Body of pancreas (tissue), 4 donors: ENCODE results near the gene TMC3. TPM values are rescaled to one million over a fixed set of nuclear protein-coding genes. Genes with fewer than 3 reads are reported as not detected.

Source experiments
- ATAC-seq: fragments of 150-250 bp; one replicate; pipeline ENCODE4 v1.9.1; 2016
- DNase-seq, 4 donors: peaks; one replicate each; pipeline ENCODE4 v3.0.0-alpha.2; 2019
- H3K27ac ChIP-seq, 4 donors: fragments of 200-600 bp; sonication (generic); 1 replicate in 3 of 4; 2 replicates in 1 of 4; pipeline versions ENCODE4 v1.5.1 to v1.6.1; 2016 to 2019; ENCODE audit warnings: mild to moderate bottlenecking in 1 of 4, mixed read lengths in 1 of 4, moderate library complexity in 1 of 4
- H3K27me3 ChIP-seq, 2 donors: fragments of 200-600 bp; sonication (generic); one replicate each; pipeline ENCODE4 v1.6.0; 2016; ENCODE audit warnings: mild to moderate bottlenecking in 1 of 2
- H3K36me3 ChIP-seq, 2 donors: fragments of 200-600 bp; sonication (generic); replicated peaks in 1 of 2; 2 replicates each; pipeline ENCODE4 v1.5.1; 2016; ENCODE audit warnings: low read depth in 2 of 2; ENCODE audit not compliant: insufficient read depth in 1 of 2
- H3K4me1 ChIP-seq: fragments of 200-600 bp; sonication (generic); one replicate; pipeline ENCODE4 v1.6.0; 2016
- H3K4me3 ChIP-seq, 2 donors: fragments of 200-600 bp; sonication (generic); 1 replicate in 1 of 2; 2 replicates in 1 of 2; pipeline ENCODE4 v1.5.1; 2016 to 2019
- H3K9me3 ChIP-seq, 3 donors: fragments of 200-600 bp; sonication (generic); 1 replicate in 2 of 3; 2 replicates in 1 of 3; pipeline ENCODE4 v1.5.1; 2016
- POLR2A ChIP-seq, 3 donors: fragments of 450-650 bp; IDR thresholded peaks; one replicate each; pipeline ENCODE4 v1.6.1; 2016; ENCODE audit warnings: antibody characterized with exemption in 3 of 3, mild to moderate bottlenecking in 2 of 3
- WGBS, 2 donors: methylation state at CpG; one replicate each; pipeline ENCODE4 v1.1.5; 2017; 5-methylcytosine and 5-hydroxymethylcytosine counted together
- intact Hi-C: fragments of 100-400 bp; cut with DNase I; formaldehyde crosslinking; loops from one replicate; pipeline ENCODE4 v1.15.1; 2023
- total RNA-seq, 2 donors: library from RNA; depleted of rRNA; stranded (reverse); fragments of >200 nt; gene quantifications; one replicate each; pipeline ENCODE4 v1.1.0, GENCODE V29; 2016
- TF ChIP-seq, protein P1 (sequence below), 7 experiments: fragments of 450-650 bp in 4 of 7; fragments of 200-600 bp in 3 of 7; sonication (generic) in 3 of 7; IDR thresholded peaks; one replicate each; pipeline ENCODE4 v1.5.1; 2016 to 2019; ENCODE audit warnings: antibody characterized with exemption in 7 of 7

The TMC3 gene
- total RNA-seq, 2 donors from 2014 or later, result 0.33 TPM; not detected in 1

DNA sequence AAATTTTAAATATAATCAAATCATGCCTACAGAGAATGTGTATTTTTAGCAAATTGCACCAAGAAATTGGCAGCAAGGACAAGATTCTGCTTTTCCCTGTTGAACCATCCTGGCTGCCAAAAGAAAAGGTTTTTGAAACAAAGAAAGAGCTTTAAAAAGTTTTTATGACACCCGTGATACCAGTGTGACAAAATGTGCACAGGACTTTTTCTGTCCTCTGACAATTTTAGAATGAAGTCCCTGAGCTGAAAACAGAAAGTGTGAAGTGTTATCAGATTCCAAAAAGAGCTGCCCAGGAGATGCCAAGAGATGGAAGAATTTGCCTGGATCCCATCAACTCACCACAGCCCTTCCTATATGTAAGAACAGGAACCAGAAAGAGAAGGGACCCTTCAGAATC lies 33.2 kb upstream of the TMC3 start:
- ATAC-seq (no peak), DNase-seq (no peak)
- Histone ChIP-seq H3K36me3 (no peaks in the 10 kb centered on the region), H3K4me3 (no peak overlapping the region), H3K4me1 (no peaks in the 10 kb centered on the region), H3K27me3 (no peaks in the 10 kb centered on the region), H3K9me3 (no peaks in the 10 kb centered on the region), H3K27ac (no peak overlapping the region)
- TF ChIP-seq, protein P1, sequence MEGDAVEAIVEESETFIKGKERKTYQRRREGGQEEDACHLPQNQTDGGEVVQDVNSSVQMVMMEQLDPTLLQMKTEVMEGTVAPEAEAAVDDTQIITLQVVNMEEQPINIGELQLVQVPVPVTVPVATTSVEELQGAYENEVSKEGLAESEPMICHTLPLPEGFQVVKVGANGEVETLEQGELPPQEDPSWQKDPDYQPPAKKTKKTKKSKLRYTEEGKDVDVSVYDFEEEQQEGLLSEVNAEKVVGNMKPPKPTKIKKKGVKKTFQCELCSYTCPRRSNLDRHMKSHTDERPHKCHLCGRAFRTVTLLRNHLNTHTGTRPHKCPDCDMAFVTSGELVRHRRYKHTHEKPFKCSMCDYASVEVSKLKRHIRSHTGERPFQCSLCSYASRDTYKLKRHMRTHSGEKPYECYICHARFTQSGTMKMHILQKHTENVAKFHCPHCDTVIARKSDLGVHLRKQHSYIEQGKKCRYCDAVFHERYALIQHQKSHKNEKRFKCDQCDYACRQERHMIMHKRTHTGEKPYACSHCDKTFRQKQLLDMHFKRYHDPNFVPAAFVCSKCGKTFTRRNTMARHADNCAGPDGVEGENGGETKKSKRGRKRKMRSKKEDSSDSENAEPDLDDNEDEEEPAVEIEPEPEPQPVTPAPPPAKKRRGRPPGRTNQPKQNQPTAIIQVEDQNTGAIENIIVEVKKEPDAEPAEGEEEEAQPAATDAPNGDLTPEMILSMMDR (IDR thresholded peaks at IDR 0.05), result no peak
- no peak for TF ChIP-seq POLR2A (IDR thresholded peaks at IDR 0.05)
- whole genome bisulfite sequencing, 2 donors, result 68 to 69% methylated on average over 1 of the region's 1 CpG
- intact Hi-C loops, result no loop called here

GRCh38 chr15:81400640-81401236 lies 26.7 kb upstream of the TMC3 start:
- H3K9me3 ChIP-seq, result no peaks in the 10 kb centered on the region
- H3K27me3 ChIP-seq, result no peaks in the 10 kb centered on the region
- 33 to 34% methylated on average over 6 of the region's 6 CpGs for WGBS, 2 donors
- peak; percentile 52 for ATAC-seq
- intact Hi-C loops, result loop anchor here (5.0 kb wide), 1 partner anchor 128 kb away; no protein-coding TSS in a partner anchor
- no peak overlapping the region for H3K27ac ChIP-seq
- DNase-seq, result peak in 1 of 4 donors; percentile 14
- no peaks in the 10 kb centered on the region for H3K4me1 ChIP-seq
- TF ChIP-seq POLR2A (IDR thresholded peaks at IDR 0.05), result no peak
- TF ChIP-seq, protein P1 (IDR thresholded peaks at IDR 0.05), result peak; percentile 60 to 85 (median 79)
- no peak overlapping the region for H3K4me3 ChIP-seq
- H3K36me3 ChIP-seq, result no peaks in the 10 kb centered on the region

- DNase-seq (no peak), ATAC-seq (no peak)
- no peak for TF ChIP-seq POLR2A (IDR thresholded peaks at IDR 0.05)
- TF ChIP-seq, protein P1 (IDR thresholded peaks at IDR 0.05), result no peak
- intact Hi-C loops, result no loop called here
- Histone ChIP-seq H3K9me3 (no peaks in the 10 kb centered on the region), H3K27ac (no peak overlapping the region), H3K4me1 (peaks cover 10% of the 10 kb centered on the region), H3K27me3 (no peaks in the 10 kb centered on the region), H3K4me3 (no peak overlapping the region), H3K36me3 (no peaks in the 10 kb centered on the region)
- 47 to 68% methylated on average over 5 of the region's 5 CpGs for WGBS, 2 donors
Observed at GRCh38 chr15:81398910-81399551, 25.0 kb upstream of the TMC3 start.

GRCh38 chr15:81398456-81398855 lies 24.4 kb upstream of the TMC3 start:
- Histone ChIP-seq H3K27ac (no peak overlapping the region), H3K4me3 (no peak overlapping the region), H3K4me1 (peaks cover 10% of the 10 kb centered on the region), H3K9me3 (no peaks in the 10 kb centered on the region), H3K36me3 (no peaks in the 10 kb centered on the region), H3K27me3 (no peaks in the 10 kb centered on the region)
- WGBS, 2 donors, result 80 to 81% methylated on average over 3 of the region's 3 CpGs
- no peak for TF ChIP-seq POLR2A (IDR thresholded peaks at IDR 0.05)
- TF ChIP-seq, protein P1 (IDR thresholded peaks at IDR 0.05), result no peak
- ATAC-seq (no peak), DNase-seq (no peak)
- intact Hi-C loops, result no loop called here

DNA sequence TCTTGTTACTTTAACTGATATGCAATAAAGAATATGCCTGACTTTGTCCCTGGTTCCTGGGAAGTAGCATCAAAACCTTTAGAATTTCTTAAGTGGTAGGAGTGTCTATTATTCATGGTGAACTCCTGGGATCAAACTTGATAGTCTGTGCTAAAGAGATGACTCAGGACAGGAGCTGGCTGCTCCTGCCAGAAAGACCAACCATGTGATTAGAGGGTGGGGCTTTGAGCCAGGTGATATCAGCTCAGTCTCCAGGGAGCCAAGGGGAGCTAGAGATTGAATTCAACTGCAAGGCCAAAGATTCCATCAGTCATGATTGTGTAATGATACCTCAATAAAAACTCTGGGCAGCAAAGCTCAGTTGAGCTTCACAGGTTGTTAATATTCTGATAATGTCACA lies 20.6 kb upstream of the TMC3 start:
- ATAC-seq (peak; percentile 82), DNase-seq (peak; percentile 24 to 57 (median 50))
- Histone ChIP-seq H3K27ac (no peak overlapping the region), H3K36me3 (no peaks in the 10 kb centered on the region), H3K4me3 (no peak overlapping the region), H3K9me3 (no peaks in the 10 kb centered on the region), H3K27me3 (no peaks in the 10 kb centered on the region), H3K4me1 (peaks cover 10% of the 10 kb centered on the region)
- TF ChIP-seq, protein P1 (IDR thresholded peaks at IDR 0.05), result no peak
- TF ChIP-seq POLR2A (IDR thresholded peaks at IDR 0.05), result no peak
- intact Hi-C loops, result no loop called here
